ENCODE data around the gene FOXN4. TPM values are rescaled to one million over a fixed set of nuclear protein-coding genes. Genes with fewer than 3 reads are reported as not detected.

Gene FOXN4
- total RNA-seq, 1 donor from 2014 or later = 0.10 TPM

DNA sequence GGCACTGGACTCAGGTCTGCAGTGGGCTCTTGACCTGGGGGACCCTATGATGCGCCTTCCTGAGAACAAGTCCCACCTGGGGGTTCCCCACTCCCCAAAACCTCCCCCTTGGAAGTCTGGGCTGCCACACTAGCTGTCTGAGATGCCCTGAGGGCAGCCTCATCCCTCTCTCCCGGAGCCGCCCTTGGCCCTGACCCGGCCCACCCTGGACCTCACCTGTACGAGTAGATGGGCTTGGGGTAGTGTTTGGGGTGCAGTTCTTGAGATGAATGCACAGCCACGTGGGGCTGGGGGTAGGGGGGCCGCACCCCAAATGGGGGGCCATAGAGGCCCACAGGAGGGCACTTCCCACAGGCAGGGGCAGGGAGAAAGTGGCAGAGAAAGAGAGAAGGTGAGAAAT is 21.9 kb downstream of the FOXN4 start:
- no peak for ATAC-seq
- no peak for DNase-seq (ENCODE audit: low spot score)

DNA sequence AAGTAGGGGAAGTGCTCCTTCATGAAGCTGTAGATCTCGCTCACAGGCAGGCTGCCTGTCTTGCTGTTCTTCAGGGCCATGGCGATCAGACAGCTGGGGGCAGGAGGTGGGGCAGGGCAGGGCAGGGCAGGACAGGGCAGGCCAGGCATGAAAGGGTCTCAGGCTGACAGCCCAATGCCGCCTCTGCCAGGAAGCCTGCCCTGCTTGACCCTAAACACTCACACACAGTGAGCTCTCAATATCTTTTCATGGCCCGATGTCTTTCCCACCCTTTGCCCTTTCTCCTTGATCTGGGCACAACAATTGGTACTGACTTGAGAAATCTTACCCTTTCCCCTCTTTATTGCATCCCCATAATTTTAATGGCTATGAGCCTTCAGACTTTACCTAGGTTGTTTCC is 22.4 kb downstream of the FOXN4 start:
- ATAC-seq (no peak), DNase-seq (ENCODE audit: low spot score) (no peak)

DNA sequence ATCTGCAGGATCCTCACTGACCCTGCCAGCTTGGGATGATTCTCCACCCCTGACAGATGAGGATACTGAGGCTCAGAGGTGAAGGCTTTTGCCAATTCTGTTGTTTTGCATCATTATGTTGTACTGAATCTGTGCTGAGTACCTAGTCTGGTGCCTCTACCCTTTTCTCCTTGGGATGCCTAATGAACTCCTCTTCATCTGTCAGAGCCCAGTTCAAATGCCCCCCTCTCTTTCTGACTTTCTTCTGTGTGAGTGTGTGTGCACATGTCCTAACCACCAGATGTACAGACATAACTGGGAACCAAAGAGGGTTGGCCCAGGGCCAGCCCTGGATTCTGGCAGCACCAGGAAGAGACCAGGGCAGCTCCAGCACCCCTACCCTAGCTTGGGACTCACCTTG is 22.8 kb downstream of the FOXN4 start:
- DNase-seq (ENCODE audit: low spot score) (no peak), ATAC-seq (no peak)

DNA sequence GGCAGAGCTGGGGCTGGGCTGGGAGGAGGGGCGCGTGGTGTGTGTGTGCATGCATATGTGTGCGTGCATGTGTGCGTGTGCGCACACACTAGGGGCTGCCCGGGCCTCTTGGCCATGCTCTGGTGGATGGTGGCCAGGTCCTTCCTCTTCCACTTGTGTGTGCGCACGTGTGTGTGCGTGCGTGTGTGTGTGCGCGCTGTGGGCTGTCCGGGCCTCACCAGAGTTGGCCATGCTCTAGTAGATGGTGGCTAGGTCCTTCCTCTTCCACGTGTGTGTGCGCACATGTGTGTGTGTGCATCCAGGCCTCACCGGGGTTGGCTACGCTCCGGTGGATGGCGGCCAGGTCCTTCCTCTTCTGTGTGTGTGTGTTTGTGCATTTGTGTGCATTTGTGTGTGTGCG is 24.7 kb downstream of the FOXN4 start:
- no peak for DNase-seq (ENCODE audit: low spot score)
- ATAC-seq = no peak

DNA sequence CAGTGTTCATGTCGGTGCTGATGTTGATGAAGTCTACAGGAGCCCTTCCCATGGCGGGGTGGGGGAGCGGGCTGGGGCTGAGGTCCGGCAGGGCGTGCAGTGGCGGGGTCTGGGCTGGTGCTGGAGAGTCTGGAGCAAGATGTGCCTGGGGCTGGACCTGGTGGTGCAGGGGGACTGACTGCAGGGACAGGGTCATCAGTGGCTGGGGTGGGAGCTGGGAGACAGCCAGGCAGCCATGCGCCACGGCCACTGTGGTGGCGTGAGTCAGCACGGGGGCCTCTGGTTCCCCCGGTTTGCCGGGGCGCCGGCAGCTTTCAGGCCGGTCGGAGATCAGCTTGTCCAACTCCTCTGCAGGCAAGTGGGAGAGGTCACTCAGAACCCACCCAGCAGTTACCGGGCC is 27.6 kb downstream of the FOXN4 start:
- ATAC-seq (no peak), DNase-seq (ENCODE audit: low spot score) (no peak)

DNA sequence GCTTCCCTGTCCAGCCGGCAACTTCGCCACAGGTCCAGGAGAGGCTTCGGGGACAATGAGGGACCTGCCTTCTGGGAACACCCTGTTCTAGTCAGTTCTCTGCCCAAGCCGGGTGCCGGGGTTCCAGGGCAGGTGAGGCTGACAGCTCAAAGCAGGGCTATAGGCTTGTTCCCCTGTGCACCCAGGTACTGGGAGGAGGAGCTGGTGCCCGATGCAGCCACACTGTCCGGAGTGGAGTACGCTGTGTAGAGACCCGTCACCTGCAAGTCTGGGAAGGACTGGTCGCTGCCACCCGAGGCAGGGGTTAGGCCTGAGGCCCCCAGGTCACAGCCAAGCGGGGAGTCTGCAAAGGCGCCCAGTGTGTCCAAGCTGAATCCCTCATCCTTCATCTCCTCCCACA is 29.6 kb downstream of the FOXN4 start:
- ATAC-seq (no peak), DNase-seq (ENCODE audit: low spot score) (no peak)

DNA sequence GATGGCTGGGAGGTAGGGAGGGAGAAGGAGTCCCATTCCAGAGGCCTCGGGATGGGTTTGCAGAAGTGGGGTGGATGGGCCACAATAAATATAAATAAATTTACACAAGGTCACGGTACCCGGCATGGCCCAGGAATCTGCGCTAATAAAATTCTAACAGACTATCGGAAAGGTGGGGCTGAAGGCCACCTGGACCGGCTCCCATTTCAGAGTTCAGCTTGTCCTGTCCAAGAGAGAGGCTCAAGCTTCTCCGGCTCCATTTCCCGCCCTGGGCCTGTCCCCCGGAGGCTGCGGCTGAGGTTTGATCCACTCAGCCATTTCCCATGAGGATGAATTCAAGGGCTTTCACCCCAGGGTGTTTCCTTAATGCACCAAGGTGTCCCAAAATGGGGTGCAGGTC is 30.2 kb downstream of the FOXN4 start:
- peak; percentile 58 for ATAC-seq
- DNase-seq (ENCODE audit: low spot score) = peak; percentile 63

DNA sequence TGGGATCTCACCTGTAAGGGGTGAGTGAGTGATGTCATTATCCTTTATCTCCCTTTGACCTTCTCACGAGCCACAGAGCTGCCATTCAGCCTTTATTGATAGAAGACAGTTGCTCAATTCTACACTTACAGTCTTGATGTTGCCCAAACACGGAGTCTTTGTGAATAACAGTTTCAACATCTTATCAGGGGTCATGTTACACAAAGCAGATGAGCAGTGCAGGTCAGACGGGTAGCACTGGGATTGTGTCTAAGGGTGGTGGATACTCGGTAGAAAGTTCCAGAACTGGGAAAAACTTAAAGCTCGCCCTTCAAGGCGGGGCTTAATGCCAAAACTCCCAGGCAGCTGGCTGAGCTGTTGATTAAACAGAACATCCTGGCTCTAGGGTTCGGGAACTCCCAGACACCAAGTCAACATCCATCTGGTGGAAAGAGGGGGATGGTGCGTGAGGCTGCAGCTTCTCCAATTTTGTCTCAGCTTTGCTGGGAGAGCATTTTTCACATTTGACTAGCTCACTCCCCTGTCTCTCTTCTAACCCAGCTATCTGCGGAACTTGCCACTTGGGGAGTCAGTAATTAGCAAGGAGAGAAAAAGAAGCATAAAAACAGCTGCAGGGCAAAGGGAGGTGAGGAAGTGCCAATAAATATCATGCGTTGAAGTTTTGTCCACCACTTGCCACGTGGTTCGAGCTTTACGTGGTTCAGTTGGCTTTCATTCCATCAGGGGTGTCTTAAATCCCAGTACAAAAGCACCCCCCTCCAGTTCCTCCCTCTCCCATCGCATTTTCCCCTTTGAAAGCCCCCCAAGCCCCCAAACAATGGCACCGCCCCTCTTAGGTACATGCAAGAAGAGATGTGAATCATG is 31.0 kb downstream of the FOXN4 start:
- DNase-seq (ENCODE audit: low spot score) = peak; percentile 59
- peak; percentile 70 for ATAC-seq

DNA sequence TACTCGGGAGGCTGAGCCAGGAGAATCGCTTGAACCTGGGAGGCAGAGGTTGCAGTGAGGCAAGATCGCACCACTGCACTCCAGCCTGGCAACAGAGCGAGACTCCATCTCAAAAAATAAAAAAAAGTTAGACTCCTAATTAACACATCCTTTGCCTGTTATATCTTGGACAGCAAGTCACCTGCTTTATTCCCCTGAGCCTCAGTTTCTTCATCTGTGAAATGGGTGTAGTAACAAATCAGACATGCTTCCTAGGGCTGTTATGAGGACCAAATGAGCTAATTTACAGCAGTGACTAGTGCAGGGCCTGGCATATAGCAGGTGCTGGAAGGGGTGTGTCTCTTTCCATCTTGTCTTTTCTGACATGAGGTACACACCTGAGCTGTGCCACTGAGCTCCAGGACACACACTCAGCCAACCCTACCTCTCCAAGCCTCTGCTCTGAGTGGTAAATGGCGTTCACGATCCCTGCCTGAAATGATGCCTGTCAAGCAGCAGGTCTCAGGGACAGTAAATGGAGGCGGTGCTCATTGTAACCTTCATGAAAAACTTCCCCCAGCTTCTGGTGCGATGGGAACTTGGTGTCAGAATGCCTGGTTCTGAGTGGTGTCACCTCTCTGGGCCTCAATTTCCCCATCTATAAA is 31.7 kb downstream of the FOXN4 start:
- ATAC-seq = peak; percentile 2
- DNase-seq (ENCODE audit: low spot score) = no peak

DNA sequence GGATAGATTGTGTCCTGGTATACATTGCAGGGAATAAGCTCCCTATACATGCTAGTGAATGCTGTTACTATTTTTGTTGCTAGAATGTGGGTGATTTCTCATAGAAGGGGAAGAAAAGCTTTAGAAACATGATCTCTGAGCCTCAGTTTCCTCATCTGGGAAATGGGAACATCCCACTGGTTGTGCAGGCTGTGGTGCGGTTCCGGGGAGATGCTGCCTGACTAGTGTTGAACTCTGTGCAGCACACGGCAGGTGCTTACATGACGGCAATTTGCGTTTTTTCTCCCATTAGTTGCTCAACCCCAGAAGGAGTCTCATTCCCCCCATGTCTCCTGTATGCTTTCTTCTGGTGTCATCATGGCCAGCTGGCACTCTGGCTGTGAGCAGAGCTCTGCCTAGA is 32.9 kb downstream of the FOXN4 start:
- no peak for ATAC-seq
- DNase-seq (ENCODE audit: low spot score) = no peak

DNA sequence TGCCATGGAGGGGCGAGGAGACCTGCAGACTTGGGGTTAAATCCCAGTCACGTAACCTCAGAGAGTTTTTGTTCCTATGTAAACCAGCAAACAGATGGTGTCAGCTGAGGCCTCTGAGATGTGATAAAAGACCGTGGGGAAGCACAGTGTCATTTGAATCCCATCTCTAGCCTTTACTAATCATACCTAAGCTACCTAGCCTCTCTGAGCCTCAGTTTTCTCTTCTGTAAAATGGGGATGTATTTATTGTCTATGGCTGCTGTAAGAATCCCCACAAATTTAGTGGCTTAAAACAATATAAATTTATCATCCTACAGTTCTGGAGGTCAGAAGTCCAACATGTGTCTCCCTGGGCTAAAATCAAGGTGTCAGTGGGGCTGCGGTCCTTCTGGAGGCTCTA is 33.9 kb downstream of the FOXN4 start:
- no peak for DNase-seq (ENCODE audit: low spot score)
- ATAC-seq = no peak

DNA sequence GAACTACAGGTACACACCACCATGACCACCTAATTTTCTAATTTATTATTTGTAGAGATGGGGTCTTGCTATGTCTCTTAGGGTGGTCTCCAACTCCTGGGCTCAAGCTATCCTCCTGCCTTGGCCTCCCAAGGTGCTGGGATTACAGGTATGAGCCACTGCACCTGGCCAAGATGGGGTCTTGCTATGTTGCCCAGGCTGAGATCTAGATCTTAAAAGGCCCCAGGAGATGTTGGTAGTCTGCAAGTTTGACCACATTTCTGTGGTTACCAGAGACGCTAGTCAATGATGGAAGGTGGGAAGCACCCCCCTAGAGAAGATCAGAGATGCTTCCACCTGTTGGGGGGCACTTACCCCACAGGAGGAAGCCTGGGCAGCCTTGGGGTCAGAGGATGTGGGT is 34.7 kb downstream of the FOXN4 start:
- ATAC-seq = no peak

DNA sequence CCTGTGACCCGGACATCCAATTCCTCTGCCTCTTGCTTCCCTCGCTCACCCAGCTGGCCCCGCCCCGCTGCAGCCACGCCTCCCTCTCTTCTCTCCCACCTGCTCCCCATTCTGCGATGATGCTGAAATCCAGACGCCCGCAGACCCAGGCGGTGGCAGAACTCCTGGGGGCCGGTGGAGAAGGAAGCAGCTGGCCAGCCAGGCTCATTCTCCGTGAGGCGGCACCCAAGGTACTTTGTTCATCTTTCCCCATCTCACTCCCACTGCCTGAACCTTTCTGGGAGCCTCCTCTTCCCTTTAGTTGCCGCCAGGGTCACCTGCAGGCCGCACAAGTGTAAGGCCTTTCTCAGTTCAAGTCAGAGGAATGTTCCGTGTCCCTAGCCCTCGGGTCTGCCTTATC is 35.7 kb downstream of the FOXN4 start:
- ATAC-seq = no peak
- no peak for DNase-seq (ENCODE audit: low spot score)

More for the DNA sequence above, 34.7 kb downstream of the FOXN4 start:
- DNase-seq (ENCODE audit: low spot score) = no peak

DNA sequence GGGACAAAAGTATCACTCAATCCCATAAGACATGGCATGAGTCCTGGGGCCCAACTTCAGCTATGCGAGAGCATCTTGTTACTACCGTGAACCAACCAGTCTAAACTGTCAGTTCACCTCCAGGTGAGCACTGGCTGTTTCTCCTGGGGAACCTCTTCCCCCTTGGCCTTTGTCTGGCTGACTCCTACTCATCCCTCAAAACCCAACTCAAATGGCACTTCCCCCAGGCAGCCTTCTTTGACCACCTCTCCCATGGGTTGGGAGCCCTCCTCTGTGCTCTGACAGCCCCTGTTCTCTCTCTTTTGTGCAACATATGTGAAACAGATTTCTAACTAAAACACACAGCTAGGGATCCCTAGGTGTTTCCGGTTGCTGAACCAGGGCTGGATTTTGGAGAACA is 37.7 kb downstream of the FOXN4 start:
- ATAC-seq (no peak), DNase-seq (ENCODE audit: low spot score) (no peak)

DNA sequence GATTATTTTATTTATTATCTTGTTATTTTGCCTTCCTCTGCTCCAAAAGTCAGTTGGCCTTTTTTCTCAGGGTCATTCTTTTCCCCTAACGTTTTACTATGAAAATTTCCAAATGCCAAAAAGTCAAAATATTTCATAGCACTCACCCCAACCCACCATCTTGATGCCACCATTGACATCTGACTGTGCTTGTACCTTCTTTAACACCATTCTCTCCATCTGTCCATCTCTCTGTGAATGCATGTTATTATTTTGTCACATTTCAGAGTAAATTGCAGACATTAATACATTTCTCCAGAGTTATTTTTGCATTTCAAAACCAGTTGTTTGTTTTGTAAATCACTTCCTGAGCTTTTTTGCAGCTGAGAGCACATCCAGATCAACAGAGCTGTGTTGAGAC is 38.6 kb downstream of the FOXN4 start:
- no peak for DNase-seq (ENCODE audit: low spot score)
- ATAC-seq = no peak

DNA sequence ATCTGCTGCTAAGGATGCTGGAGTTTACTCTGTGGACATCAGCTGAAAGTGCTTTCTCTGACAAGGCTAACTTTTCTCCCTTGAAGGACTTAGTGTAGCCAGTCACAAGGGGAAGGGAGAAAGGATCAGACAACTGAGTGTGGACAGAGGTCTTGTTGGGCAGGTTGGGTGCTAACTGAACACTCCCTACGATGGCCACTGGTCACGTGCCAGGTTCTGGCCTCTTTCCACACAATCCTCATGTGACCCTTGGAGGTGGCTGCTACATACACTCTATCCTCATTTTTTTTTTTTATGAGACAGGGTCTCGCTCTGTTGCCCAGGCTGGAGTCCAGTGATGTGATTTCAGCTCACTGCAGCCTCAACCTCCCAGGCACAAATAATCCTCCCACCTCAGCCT is 39.7 kb downstream of the FOXN4 start:
- peak; percentile 46 for ATAC-seq
- no peak for DNase-seq (ENCODE audit: low spot score)

DNA sequence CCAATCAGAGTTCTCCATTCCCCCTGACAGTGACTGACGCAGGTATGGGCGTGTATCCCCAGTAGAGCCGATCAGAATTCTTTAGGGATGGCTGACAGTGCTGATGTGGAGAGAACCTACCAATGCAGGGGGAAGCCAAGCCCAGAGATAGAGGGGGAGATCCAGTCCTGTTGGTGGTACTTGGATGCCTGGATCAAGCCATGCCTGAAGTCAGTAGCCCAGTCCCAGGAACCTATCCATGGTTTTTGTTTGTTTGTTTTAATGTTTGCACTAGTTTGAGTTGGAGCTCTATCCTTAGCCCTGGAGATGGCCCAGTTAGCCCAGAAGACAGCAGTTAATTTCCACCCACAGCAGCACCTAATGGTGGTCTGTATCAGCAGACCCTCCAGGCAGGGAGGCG is 40.2 kb downstream of the FOXN4 start:
- ATAC-seq = no peak
- no peak for DNase-seq (ENCODE audit: low spot score)

DNA sequence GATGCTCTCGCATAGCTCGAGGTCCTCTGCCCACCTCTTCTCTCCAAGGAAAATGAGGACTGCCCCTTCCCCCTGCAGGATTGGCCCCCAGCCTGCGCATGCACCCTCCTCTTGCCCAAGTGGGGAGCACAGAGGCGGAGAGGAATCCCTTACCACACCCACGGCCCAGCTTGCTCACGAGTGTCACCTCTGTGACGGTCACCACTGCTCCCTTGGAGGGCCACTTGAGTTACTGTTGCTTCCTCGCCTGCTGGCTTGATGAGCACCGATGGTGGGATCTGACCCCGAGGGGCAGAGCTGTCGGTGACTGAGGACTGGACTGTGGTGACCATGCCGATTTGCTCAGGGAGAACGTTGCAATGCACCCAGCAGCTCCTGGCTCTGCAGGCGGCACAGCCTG is 41.7 kb downstream of the FOXN4 start:
- DNase-seq (ENCODE audit: low spot score) (no peak), ATAC-seq (no peak)

DNA sequence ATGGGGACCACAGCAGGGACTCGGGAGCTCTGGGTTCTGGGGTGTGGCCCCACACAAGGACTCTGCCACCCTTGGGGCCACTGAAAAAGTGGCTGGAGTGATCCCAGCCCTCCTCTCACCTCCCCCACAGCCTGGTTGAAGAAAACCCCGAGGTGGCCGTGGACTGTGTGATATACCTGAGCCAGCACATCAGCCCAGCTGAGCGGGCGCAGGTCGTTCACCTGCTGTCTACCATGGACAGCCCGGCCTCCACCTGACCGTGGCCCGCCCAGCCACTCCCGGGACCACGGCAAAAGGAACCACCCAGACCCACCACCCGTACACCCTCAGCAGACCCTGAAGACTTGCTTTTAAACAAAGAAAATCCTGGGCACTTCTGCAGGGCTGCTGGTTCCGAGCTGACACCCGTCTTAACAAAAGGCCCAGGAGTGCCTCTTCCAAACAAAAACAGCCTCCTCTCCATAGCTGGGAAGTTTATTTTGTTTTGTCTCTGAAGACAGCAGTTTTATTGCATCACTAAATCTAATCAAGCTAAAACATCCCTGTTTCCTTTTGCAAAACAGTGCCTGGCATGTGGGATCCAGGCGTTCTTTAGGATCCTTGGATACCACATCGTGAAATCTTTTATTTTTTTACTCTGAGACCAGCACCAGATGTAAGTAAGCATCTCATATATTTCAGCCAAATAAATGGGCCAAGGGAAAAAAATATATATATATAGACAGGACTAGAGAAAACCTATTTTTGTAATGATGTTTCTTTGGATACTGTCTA is 42.8 kb downstream of the FOXN4 start:
- no peak for DNase-seq (ENCODE audit: low spot score)
- ATAC-seq = no peak

DNA sequence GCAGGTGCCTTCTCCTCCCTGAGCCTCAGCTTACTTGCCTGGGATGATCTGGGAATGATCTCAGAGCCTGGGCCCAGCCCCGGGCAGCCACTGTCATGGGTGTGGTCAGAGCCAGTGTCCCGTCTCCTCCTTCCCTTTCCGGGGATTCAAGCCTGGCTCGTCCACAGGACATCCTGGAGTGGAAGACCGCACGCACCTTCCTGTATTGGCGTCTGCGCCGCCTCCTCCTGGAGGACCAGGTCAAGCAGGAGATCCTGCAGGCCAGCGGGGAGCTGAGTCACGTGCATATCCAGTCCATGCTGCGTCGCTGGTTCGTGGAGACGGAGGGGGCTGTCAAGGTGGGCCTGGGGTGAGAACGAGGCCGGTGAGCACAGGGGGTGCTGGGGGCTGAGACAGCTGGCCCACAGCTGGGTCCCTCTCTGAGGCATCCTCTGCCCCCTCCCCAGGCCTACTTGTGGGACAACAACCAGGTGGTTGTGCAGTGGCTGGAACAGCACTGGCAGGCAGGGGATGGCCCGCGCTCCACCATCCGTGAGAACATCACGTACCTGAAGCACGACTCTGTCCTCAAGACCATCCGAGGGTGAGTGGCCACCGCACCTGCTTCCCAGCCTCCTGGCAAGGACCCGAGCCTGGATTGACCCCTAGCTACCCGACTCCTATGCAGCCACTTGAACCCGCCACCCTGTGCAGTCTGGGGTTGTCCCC is 44.0 kb downstream of the FOXN4 start:
- ATAC-seq = peak; percentile 4
- no peak for DNase-seq (ENCODE audit: low spot score)

All from left lobe of liver (tissue), 2 donors.